AG04449 (cell line): ENCODE measurements around the gene NOTCH4.

ENCODE experiments used
- CTCF ChIA-PET: fragments of 350-600 bp; formaldehyde crosslinking; extraction: SDS; loops from one replicate; lab custom pipeline; 2021; ENCODE audit warnings: antibody characterized with exemption; lab: Yijun Ruan, JAX
- POLR2A ChIA-PET: fragments of 400-600, 350-600 bp; formaldehyde crosslinking; extraction: SDS; loops from one replicate; lab custom pipeline; 2020; ENCODE audit warnings: antibody characterized with exemption, inconsistent platforms; lab: Yijun Ruan, JAX
- DNase-seq: peaks from one replicate; pipeline ENCODE4 v3.0.0-alpha.2; 2010; ENCODE audit warnings: low read depth, low spot score
- H3K4me3 ChIP-seq: 2 replicates; pipeline ENCODE4 v1.5.1; 2011; ENCODE audit warnings: low read depth, mild to moderate bottlenecking, control low read depth, low read length
- CTCF ChIP-seq: IDR thresholded peaks from one replicate; pipeline ENCODE4 v1.5.1; 2011; ENCODE audit warnings: mild to moderate bottlenecking, moderate library complexity, low read length, control low read depth, inconsistent platforms; ENCODE audit not compliant: insufficient read depth; ENCODE audit errors: missing control alignments

The NOTCH4 gene

GRCh38 chr6:32146687-32147086 lies 77.2 kb downstream of the NOTCH4 start:
- POLR2A ChIA-PET, result interaction anchor here (0.6 kb wide), 1 partner anchor 25 kb away, joined by 3 read pairs; no protein-coding TSS in a partner anchor
- DNase-seq, result no peak
- CTCF ChIA-PET, result interaction anchor here (1.0 to 1.8 kb wide), 2 partner anchors 12 to 28 kb away, joined by 4 read pairs; no protein-coding TSS in a partner anchor
- no peak overlapping the region for H3K4me3 ChIP-seq
- TF ChIP-seq CTCF, result no peak

- POLR2A ChIA-PET, result interaction anchor here (0.6 kb wide), 1 partner anchor 25 kb away, joined by 3 read pairs; no protein-coding TSS in a partner anchor
- no peak for TF ChIP-seq CTCF
These were observed 77.6 kb downstream of the NOTCH4 start for GRCh38 chr6:32146287-32146686.

More at GRCh38 chr6:32146287-32146686, 77.6 kb downstream of the NOTCH4 start:
- CTCF ChIA-PET, result interaction anchor here (1.0 to 1.8 kb wide), 2 partner anchors 11 to 28 kb away, joined by 4 read pairs; no protein-coding TSS in a partner anchor
- DNase-seq, result no peak
- H3K4me3 ChIP-seq, result no peak overlapping the region
